Ramos (cell line): ENCODE measurements around the gene ITPR1.

Source experiments
- in situ Hi-C: fragments of 300-500 bp; cut with MboI; formaldehyde crosslinking; loops from one replicate; pipeline ENCODE4 v1.14.3; 2022; ENCODE audit warnings: low sequenced_read_pairs; ENCODE audit not compliant: unreplicated experiment

ITPR1 gene

GRCh38 chr3:4528819-4529600 is 35.9 kb downstream of the ITPR1 start:
- in situ Hi-C loops = no loop called here

- in situ Hi-C loops = no loop called here
Measured at GRCh38 chr3:4529876-4530588, 36.9 kb downstream of the ITPR1 start.

GRCh38 chr3:4531478-4532025 is 38.4 kb downstream of the ITPR1 start:
- in situ Hi-C loops = no loop called here

GRCh38 chr3:4532535-4533112 is 39.5 kb downstream of the ITPR1 start:
- in situ Hi-C loops = no loop called here

GRCh38 chr3:4533489-4534443 is 40.6 kb downstream of the ITPR1 start:
- in situ Hi-C loops = no loop called here

- in situ Hi-C loops = no loop called here
Measured at GRCh38 chr3:4534906-4535305, 41.8 kb downstream of the ITPR1 start.

GRCh38 chr3:4536260-4536659 is 43.1 kb downstream of the ITPR1 start:
- in situ Hi-C loops = no loop called here

GRCh38 chr3:4540267-4540666 is 47.1 kb downstream of the ITPR1 start:
- in situ Hi-C loops = no loop called here

- in situ Hi-C loops = no loop called here
Measured at GRCh38 chr3:4543110-4543509, 50.0 kb downstream of the ITPR1 start.

GRCh38 chr3:4546346-4547178 is 53.4 kb downstream of the ITPR1 start:
- in situ Hi-C loops = no loop called here

GRCh38 chr3:4547799-4548198 is 54.7 kb downstream of the ITPR1 start:
- in situ Hi-C loops = no loop called here

GRCh38 chr3:4548356-4548755 is 55.2 kb downstream of the ITPR1 start:
- in situ Hi-C loops = no loop called here

GRCh38 chr3:4548780-4549179 is 55.6 kb downstream of the ITPR1 start:
- in situ Hi-C loops = no loop called here

GRCh38 chr3:4549896-4550295 is 56.7 kb downstream of the ITPR1 start:
- in situ Hi-C loops = no loop called here

GRCh38 chr3:4551051-4551711 is 58.0 kb downstream of the ITPR1 start:
- in situ Hi-C loops = no loop called here

- in situ Hi-C loops = no loop called here
Measured at GRCh38 chr3:4551794-4552442, 58.8 kb downstream of the ITPR1 start.

GRCh38 chr3:4552811-4553210 is 59.7 kb downstream of the ITPR1 start:
- in situ Hi-C loops = no loop called here

GRCh38 chr3:4561661-4562060 is 68.5 kb downstream of the ITPR1 start:
- in situ Hi-C loops = no loop called here
